GM12875 (cell line): ENCODE results near the gene NAV2.

ENCODE experiments used
- H3K4me3 ChIP-seq: one replicate; pipeline ENCODE4 v1.5.1; 2011; ENCODE audit warnings: low read depth, low read length, control low read depth
- CTCF ChIP-seq: IDR thresholded peaks from 2 replicates; pipeline ENCODE4 v1.5.1; 2011; ENCODE audit warnings: low read depth, mild to moderate bottlenecking, control low read depth, inconsistent platforms, low read length, moderate library complexity, borderline replicate concordance; ENCODE audit not compliant: insufficient read depth

Gene NAV2

GRCh38 chr11:20112291-20113148, 399.9 kb downstream of the NAV2 start:
- H3K4me3 ChIP-seq: no peak overlapping the region
- no peak for TF ChIP-seq CTCF

- TF ChIP-seq CTCF: no peak
- no peak overlapping the region for H3K4me3 ChIP-seq
Measured at GRCh38 chr11:20113149-20113438, 400.5 kb downstream of the NAV2 start.

- no peak overlapping the region for H3K4me3 ChIP-seq
- no peak for TF ChIP-seq CTCF
Measured at GRCh38 chr11:20114588-20114987, 402.0 kb downstream of the NAV2 start.

- TF ChIP-seq CTCF: no peak
- no peak overlapping the region for H3K4me3 ChIP-seq
Measured at GRCh38 chr11:20116825-20117224, 404.2 kb downstream of the NAV2 start.

- H3K4me3 ChIP-seq: no peak overlapping the region
- TF ChIP-seq CTCF: no peak
Measured at GRCh38 chr11:20117291-20117690, 404.7 kb downstream of the NAV2 start.

GRCh38 chr11:20118209-20118608, 405.6 kb downstream of the NAV2 start:
- TF ChIP-seq CTCF: no peak
- no peak overlapping the region for H3K4me3 ChIP-seq

- no peak overlapping the region for H3K4me3 ChIP-seq
- no peak for TF ChIP-seq CTCF
Measured at GRCh38 chr11:20119315-20119714, 406.7 kb downstream of the NAV2 start.
